HepG2 (cell line): ENCODE measurements around the gene EWSR1. TPM values are rescaled to one million over a fixed set of nuclear protein-coding genes. Genes with fewer than 3 reads are reported as not detected.

Experiments used
- ATF7-NPFF ChIP-seq: sonication (generic); formaldehyde crosslinking; IDR thresholded peaks from 2 replicates; pipeline ENCODE4 v1.8.1; 2023; ENCODE audit warnings: mild to moderate bottlenecking, low read depth, missing genetic modification reagents, moderate library complexity
- CBX1 ChIP-seq: IDR thresholded peaks from one replicate; pipeline ENCODE4 v1.6.1; 2016; ENCODE audit warnings: antibody characterized with exemption, low read depth
- CHCHD3 ChIP-seq: sonication (generic); formaldehyde crosslinking; IDR thresholded peaks from 2 replicates; pipeline ENCODE4 v1.8.0; 2022; ENCODE audit warnings: mild to moderate bottlenecking, missing genetic modification reagents, moderate library complexity
- GLI4 ChIP-seq: sonication (generic); formaldehyde crosslinking; IDR thresholded peaks from 2 replicates; pipeline ENCODE4 v1.5.1; 2020; ENCODE audit warnings: missing genetic modification reagents, mild to moderate bottlenecking, moderate library complexity, borderline replicate concordance
- HDAC2 ChIP-seq: sonication (generic); formaldehyde crosslinking; IDR thresholded peaks from 2 replicates; pipeline ENCODE4 v1.4.0; 2020; ENCODE audit warnings: missing genetic modification reagents
- MED8 ChIP-seq: sonication (generic); formaldehyde crosslinking; IDR thresholded peaks from 2 replicates; pipeline ENCODE4 v1.8.1; 2023; ENCODE audit warnings: mild to moderate bottlenecking, missing genetic modification reagents; ENCODE audit not compliant: insufficient replicate concordance
- NRL ChIP-seq: sonication (generic); formaldehyde crosslinking; IDR thresholded peaks from 2 replicates; pipeline ENCODE4 v1.5.0; 2020; ENCODE audit warnings: missing genetic modification reagents, mild to moderate bottlenecking, moderate library complexity, borderline replicate concordance
- REL ChIP-seq: sonication (generic); formaldehyde crosslinking; conservative IDR thresholded peaks from 2 replicates; pipeline ENCODE4 v1.8.0; 2022; ENCODE audit warnings: mild to moderate bottlenecking, missing genetic modification reagents, moderate library complexity
- RNF2 ChIP-seq: fragments of 450-650 bp; conservative IDR thresholded peaks from 2 replicates; pipeline ENCODE4 v1.6.1; 2016; ENCODE audit warnings: low read depth
- SAFB2 ChIP-seq: sonication (generic); formaldehyde crosslinking; IDR thresholded peaks from 2 replicates; pipeline ENCODE4 v1.5.1; 2020; ENCODE audit warnings: missing genetic modification reagents, low read depth, mild to moderate bottlenecking, borderline replicate concordance
- SP5 ChIP-seq: IDR thresholded peaks from 2 replicates; pipeline ENCODE4 v1.6.1; 2016; ENCODE audit warnings: low read depth, borderline replicate concordance
- TBP ChIP-seq: sonication (generic); formaldehyde crosslinking; IDR thresholded peaks from 2 replicates; pipeline ENCODE4 v1.5.0; 2020; ENCODE audit warnings: missing genetic modification reagents
- TOPORS ChIP-seq: sonication (generic); formaldehyde crosslinking; IDR thresholded peaks from 2 replicates; pipeline ENCODE4 v1.8.0; 2023; ENCODE audit warnings: mild to moderate bottlenecking, missing genetic modification reagents
- TSC22D2 ChIP-seq: sonication (generic); formaldehyde crosslinking; IDR thresholded peaks from 2 replicates; pipeline ENCODE4 v1.5.1; 2020; ENCODE audit warnings: missing genetic modification reagents, mild to moderate bottlenecking, borderline replicate concordance
- ZIK1 ChIP-seq: sonication (generic); formaldehyde crosslinking; IDR thresholded peaks from 2 replicates; pipeline ENCODE4 v1.5.0; 2020; ENCODE audit warnings: mild to moderate bottlenecking, low read depth, missing genetic modification reagents, borderline replicate concordance
- ZNF138 ChIP-seq: sonication (generic); formaldehyde crosslinking; IDR thresholded peaks from 2 replicates; pipeline ENCODE4 v1.5.0; 2020; ENCODE audit warnings: mild to moderate bottlenecking, low read depth, missing genetic modification reagents
- ZNF343 ChIP-seq: sonication (generic); formaldehyde crosslinking; IDR thresholded peaks from 2 replicates; pipeline ENCODE4 v1.4.0; 2020; ENCODE audit warnings: mild to moderate bottlenecking, missing genetic modification reagents
- ZNF350 ChIP-seq: sonication (generic); formaldehyde crosslinking; IDR thresholded peaks from 2 replicates; pipeline ENCODE4 v1.4.0; 2020; ENCODE audit warnings: mild to moderate bottlenecking, low read depth, missing genetic modification reagents, borderline replicate concordance
- ZNF460 ChIP-seq: sonication (generic); formaldehyde crosslinking; IDR thresholded peaks from 2 replicates; pipeline ENCODE4 v1.5.1; 2020; ENCODE audit warnings: missing genetic modification reagents, mild to moderate bottlenecking, borderline replicate concordance
- ZNF839 ChIP-seq: sonication (generic); formaldehyde crosslinking; IDR thresholded peaks from 2 replicates; pipeline ENCODE4 v1.4.0; 2020; ENCODE audit warnings: missing genetic modification reagents, mild to moderate bottlenecking, borderline replicate concordance
- ZSCAN22 ChIP-seq: sonication (generic); formaldehyde crosslinking; IDR thresholded peaks from 2 replicates; pipeline ENCODE4 v1.4.0; 2020; ENCODE audit warnings: mild to moderate bottlenecking, missing genetic modification reagents
- ZSCAN31 ChIP-seq: sonication (generic); formaldehyde crosslinking; IDR thresholded peaks from 2 replicates; pipeline ENCODE4 v1.5.0; 2020; ENCODE audit warnings: low read depth, mild to moderate bottlenecking, missing genetic modification reagents
- polyA plus RNA-seq, 8 experiments: library from polyadenylated mRNA; depleted of rRNA in 3 of 8; stranded (reverse) in 7 of 8; unstranded in 1 of 8; fragments of >200 nt; fragmentation: Illumina TruSeq in 4 of 8; extraction: Trizol in 4 of 8; gene quantifications; 2 replicates each; pipeline versions ENCODE4 v1.2.1 to v1.2.3, GENCODE V29; 2011 to 2016; ENCODE audit warnings: low read depth in 4 of 8, missing spikeins in 1 of 8, mixed read lengths in 1 of 8; ENCODE audit not compliant: insufficient read depth in 1 of 8
- total RNA-seq, 5 experiments: library from RNA; depleted of rRNA; stranded (reverse); fragments of >200 nt; fragmentation: Illumina TruSeq; extraction: Trizol; gene quantifications; 2 replicates each; pipeline ENCODE4 v1.2.3, GENCODE V29; 2016; ENCODE audit warnings: low read depth in 1 of 5
- TF ChIP-seq, protein P1 (sequence below): sonication (generic); formaldehyde crosslinking; IDR thresholded peaks from 2 replicates; pipeline ENCODE4 v1.4.0; 2020; ENCODE audit warnings: mild to moderate bottlenecking, missing genetic modification reagents
- TF ChIP-seq, protein P2 (sequence below): sonication (generic); formaldehyde crosslinking; IDR thresholded peaks from 2 replicates; pipeline ENCODE4 v1.8.0; 2022; ENCODE audit warnings: missing genetic modification reagents, mild to moderate bottlenecking, inconsistent platforms, borderline replicate concordance
- TF ChIP-seq, protein P3 (sequence below): sonication (generic); formaldehyde crosslinking; IDR thresholded peaks from 2 replicates; pipeline ENCODE4 v1.4.0; 2020; ENCODE audit warnings: missing genetic modification reagents, borderline replicate concordance

Gene EWSR1
- total and polyA plus RNA-seq, 2 of the 13 experiments (the other 11 are each of a cell fraction or from before 2014, with no cell fraction given) = 211 to 326 TPM

DNA sequence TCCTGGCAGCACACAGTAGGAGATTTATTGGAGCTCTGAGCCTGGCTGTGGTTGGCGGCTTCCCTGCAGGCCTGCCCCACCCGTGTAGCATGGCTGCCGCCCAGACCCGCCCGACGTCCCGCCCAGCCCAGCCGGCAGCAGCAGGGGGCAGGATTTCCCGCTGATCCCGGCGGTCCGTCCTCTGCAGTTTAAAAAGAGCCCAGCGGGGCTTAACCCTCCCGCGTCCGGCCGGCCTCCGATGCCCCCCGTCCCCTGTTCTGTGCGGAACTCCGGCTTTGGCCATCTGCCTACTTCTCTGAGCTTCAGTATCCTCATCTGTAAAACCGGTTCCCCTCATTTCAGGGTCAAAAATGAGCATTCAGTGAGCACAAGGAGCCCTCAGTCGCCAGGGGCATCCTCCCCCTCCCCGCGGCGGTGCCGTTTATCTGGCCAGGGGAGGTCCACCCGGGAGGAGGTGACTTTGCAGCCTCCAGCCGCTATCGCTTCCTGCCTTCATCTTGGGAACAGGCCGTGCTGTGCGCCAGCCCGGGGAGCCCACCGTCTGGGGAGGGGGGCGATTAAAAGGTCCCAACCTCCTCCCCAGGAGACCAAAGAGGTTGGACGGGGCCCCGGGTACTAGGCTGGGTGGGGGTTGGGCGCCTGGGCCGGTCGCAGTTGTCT lies 38.2 kb downstream of the EWSR1 start, which contains the start of gene GAS2L1 (continued):
- TF ChIP-seq MED8 (CRISPR knock-in tag) (peak; percentile 41), CHCHD3 (CRISPR knock-in tag) (0 out of 2 replicates have a peak, but pooled peaks have one; percentile 59), REL (CRISPR knock-in tag) (no peak), SP5 (CRISPR knock-in tag) (peak; percentile 49; the same call in 1 of the 2 replicates), ATF7-NPFF (CRISPR knock-in tag) (0 out of 2 replicates have a peak, but pooled peaks have one; percentile 34), RNF2 (no peak), ZSCAN22 (no peak), ZIK1 (CRISPR knock-in tag) (no peak; the same call in 1 of the 2 replicates), HDAC2 (CRISPR knock-in tag) (peak; percentile 23; the same call in 1 of the 2 replicates), SAFB2 (CRISPR knock-in tag) (no peak), CBX1 (no peak), NRL (CRISPR knock-in tag) (no peak), ZNF138 (CRISPR knock-in tag) (no peak), TSC22D2 (CRISPR knock-in tag) (peak; percentile 40; the same call in 1 of the 2 replicates), TOPORS (CRISPR knock-in tag) (no peak), TBP (CRISPR knock-in tag) (no peak), ZNF350 (CRISPR knock-in tag) (peak; percentile 33; the same call in 1 of the 2 replicates), ZNF460 (CRISPR knock-in tag) (no peak), ZNF839 (CRISPR knock-in tag) (no peak), ZSCAN31 (CRISPR knock-in tag) (peak; percentile 15; the same call in 1 of the 2 replicates), GLI4 (CRISPR knock-in tag) (no peak), ZNF343 (no peak)
- TF ChIP-seq, protein P1, sequence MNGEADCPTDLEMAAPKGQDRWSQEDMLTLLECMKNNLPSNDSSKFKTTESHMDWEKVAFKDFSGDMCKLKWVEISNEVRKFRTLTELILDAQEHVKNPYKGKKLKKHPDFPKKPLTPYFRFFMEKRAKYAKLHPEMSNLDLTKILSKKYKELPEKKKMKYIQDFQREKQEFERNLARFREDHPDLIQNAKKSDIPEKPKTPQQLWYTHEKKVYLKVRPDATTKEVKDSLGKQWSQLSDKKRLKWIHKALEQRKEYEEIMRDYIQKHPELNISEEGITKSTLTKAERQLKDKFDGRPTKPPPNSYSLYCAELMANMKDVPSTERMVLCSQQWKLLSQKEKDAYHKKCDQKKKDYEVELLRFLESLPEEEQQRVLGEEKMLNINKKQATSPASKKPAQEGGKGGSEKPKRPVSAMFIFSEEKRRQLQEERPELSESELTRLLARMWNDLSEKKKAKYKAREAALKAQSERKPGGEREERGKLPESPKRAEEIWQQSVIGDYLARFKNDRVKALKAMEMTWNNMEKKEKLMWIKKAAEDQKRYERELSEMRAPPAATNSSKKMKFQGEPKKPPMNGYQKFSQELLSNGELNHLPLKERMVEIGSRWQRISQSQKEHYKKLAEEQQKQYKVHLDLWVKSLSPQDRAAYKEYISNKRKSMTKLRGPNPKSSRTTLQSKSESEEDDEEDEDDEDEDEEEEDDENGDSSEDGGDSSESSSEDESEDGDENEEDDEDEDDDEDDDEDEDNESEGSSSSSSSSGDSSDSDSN (CRISPR knock-in tag) = peak; percentile 68
- TF ChIP-seq, protein P2, sequence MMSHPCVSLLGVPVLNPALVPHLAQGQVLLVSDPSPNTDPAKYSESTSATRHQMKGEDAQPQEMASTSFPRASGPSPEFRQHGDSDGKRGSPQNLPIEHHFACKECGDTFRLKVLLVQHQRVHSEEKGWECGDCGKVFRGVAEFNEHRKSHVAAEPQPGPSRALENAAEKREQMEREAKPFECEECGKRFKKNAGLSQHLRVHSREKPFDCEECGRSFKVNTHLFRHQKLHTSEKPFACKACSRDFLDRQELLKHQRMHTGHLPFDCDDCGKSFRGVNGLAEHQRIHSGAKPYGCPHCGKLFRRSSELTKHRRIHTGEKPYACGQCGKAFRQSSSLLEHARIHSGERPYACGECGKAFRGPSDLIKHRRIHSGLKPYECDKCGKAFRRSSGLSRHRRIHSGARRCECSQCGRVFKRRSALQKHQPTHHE (CRISPR knock-in tag) = no peak
- TF ChIP-seq, protein P3, sequence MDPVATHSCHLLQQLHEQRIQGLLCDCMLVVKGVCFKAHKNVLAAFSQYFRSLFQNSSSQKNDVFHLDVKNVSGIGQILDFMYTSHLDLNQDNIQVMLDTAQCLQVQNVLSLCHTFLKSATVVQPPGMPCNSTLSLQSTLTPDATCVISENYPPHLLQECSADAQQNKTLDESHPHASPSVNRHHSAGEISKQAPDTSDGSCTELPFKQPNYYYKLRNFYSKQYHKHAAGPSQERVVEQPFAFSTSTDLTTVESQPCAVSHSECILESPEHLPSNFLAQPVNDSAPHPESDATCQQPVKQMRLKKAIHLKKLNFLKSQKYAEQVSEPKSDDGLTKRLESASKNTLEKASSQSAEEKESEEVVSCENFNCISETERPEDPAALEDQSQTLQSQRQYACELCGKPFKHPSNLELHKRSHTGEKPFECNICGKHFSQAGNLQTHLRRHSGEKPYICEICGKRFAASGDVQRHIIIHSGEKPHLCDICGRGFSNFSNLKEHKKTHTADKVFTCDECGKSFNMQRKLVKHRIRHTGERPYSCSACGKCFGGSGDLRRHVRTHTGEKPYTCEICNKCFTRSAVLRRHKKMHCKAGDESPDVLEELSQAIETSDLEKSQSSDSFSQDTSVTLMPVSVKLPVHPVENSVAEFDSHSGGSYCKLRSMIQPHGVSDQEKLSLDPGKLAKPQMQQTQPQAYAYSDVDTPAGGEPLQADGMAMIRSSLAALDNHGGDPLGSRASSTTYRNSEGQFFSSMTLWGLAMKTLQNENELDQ (CRISPR knock-in tag) = no peak
